ENCODE measurements around the gene GPBP1L1. TPM values are rescaled to one million over a fixed set of nuclear protein-coding genes. Genes with fewer than 3 reads are reported as not detected.

GPBP1L1 gene
- total and polyA plus RNA-seq, 2 of the 13 experiments (the other 11 are each of a cell fraction or from before 2014, with no cell fraction given), result 45.9 to 86.1 TPM

- TF ChIP-seq PAXIP1 (CRISPR knock-in tag; conservative IDR thresholded peaks at IDR 0.05) (0 out of 2 replicates have a peak, but pooled peaks have one; percentile 19), FOXJ3 (CRISPR knock-in tag; IDR thresholded peaks at IDR 0.05; ENCODE audit: borderline replicate concordance) (peak; percentile 9; the same call in 1 of the 2 replicates), ZBTB4 (CRISPR knock-in tag; IDR thresholded peaks at IDR 0.05; ENCODE audit: borderline replicate concordance) (no peak), SP1 (IDR thresholded peaks at IDR 0.05) (no peak), SP1 (CRISPR knock-in tag; IDR thresholded peaks at IDR 0.05) (peak; percentile 41; the same call in 1 of the 2 replicates), SRSF9 (IDR thresholded peaks at IDR 0.05; ENCODE audit: borderline replicate concordance, insufficient read depth, low read depth, low read length, poor library complexity, severe bottlenecking) (no peak), ZSCAN30 (CRISPR knock-in tag; IDR thresholded peaks at IDR 0.05) (no peak), ZNF512 (CRISPR knock-in tag; IDR thresholded peaks at IDR 0.05) (no peak), RXRB (CRISPR knock-in tag; IDR thresholded peaks at IDR 0.05; ENCODE audit: borderline replicate concordance) (peak; percentile 39), ZNF687 (CRISPR knock-in tag; IDR thresholded peaks at IDR 0.05) (peak; percentile 5), MED1 (CRISPR knock-in tag; IDR thresholded peaks at IDR 0.05) (peak; percentile 83), ZNF670 (CRISPR knock-in tag; IDR thresholded peaks at IDR 0.05; ENCODE audit: borderline replicate concordance) (peak; percentile 78; the same call in 1 of the 2 replicates)
These were observed 1.7 kb upstream of the GPBP1L1 start, which contains the start of gene TMEM69 (continued) for GRCh38 chr1:45687754-45688740.
